GM21423 (cell line): ENCODE data around the gene MOGAT1.

Source experiments
- ATAC-seq: cut with Tn5 transposase; IDR thresholded peaks from one replicate; pipeline ENCODE4 v1.9.1; 2021; ENCODE audit warnings: mild to moderate bottlenecking, moderate library complexity; ENCODE audit not compliant: unreplicated experiment

The MOGAT1 gene, protein sequence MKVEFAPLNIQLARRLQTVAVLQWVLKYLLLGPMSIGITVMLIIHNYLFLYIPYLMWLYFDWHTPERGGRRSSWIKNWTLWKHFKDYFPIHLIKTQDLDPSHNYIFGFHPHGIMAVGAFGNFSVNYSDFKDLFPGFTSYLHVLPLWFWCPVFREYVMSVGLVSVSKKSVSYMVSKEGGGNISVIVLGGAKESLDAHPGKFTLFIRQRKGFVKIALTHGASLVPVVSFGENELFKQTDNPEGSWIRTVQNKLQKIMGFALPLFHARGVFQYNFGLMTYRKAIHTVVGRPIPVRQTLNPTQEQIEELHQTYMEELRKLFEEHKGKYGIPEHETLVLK

DNA sequence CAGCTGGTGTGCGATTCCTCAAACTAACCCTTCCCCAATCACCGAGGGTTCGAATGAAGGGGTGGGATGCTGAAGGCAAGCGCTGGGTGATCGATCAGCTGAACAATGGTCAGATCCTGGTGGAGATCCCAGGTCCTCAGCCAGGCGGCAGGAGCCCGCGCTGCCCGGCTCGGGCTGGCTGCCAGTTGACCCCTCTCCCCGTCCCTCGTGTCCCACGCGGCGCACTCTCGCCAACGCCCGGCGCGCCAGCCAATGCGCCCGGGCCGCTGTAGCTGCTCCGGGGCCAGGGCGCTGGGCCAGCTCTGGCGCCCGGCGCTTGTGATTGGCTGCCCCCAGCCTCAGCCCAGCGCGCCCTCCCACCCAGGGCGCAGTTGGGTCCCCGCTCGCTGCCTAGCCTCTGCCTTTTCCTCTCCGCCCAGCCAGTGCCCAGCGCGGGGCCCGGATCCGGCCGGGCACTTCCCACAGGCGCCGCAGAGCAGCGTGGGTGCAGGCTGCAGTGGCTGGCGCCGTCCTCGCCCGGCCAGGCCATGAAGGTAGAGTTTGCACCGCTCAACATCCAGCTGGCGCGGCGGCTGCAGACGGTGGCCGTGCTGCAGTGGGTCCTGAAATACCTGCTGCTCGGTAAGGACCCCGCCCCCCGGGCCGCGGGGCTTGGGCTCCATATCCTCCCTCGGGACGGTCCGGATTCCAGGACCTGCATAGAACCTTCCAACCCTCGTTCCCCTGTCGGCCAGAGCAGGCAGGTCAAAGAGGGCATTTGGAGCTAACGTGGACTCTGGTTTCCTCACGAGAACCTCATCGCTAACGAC is at the start of gene MOGAT1:
Gene MOGAT1, plus strand, starts transcription at position 400 of the 809 bp plus-strand sequence. Its CDS starts 128 bp downstream, at position 528.
- ATAC-seq: no peak

- no peak for ATAC-seq
These were observed 49.6 kb upstream of the MOGAT1 start for GRCh38 chr2:222621893-222622292.

DNA sequence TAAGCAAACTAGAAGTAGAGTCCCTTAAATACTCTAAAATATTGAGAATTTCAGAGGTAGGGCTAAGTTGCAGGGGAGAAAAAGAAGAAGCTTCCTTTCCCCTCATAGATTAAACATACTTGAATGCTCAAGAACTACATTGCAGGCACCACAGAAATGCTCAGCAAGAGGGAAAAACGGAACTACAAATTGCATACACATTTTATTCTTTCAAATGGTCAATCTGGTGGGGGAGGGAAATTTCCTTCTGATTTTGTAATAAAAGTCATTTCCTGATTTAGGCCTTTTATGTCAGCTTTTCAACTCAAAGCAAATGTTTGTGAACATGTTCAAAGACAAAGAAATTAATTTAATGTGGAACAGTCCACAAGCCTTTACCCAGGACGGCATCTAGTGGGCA is 48.5 kb upstream of the MOGAT1 start:
- no peak for ATAC-seq

- no peak for ATAC-seq
These were observed 47.6 kb upstream of the MOGAT1 start for GRCh38 chr2:222623756-222624309.

DNA sequence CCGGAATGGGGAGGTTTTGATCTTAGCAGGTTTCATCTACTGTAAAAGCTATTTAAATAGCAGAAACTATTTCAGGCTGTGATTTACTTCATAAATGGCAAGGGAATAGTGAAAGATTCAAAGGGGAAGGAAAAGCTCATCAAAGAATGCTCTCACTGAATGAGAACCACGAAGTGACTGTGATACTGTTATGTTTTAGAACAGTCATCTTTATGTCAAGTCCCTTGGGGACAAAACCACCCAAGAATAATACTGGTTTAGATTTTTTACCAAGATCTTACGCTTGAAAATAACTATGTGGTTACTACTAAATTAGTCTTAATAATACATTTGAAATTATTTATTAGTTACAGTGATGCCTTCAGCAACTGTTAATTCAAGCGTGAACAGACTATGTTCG is 43.7 kb upstream of the MOGAT1 start:
- ATAC-seq: no peak

DNA sequence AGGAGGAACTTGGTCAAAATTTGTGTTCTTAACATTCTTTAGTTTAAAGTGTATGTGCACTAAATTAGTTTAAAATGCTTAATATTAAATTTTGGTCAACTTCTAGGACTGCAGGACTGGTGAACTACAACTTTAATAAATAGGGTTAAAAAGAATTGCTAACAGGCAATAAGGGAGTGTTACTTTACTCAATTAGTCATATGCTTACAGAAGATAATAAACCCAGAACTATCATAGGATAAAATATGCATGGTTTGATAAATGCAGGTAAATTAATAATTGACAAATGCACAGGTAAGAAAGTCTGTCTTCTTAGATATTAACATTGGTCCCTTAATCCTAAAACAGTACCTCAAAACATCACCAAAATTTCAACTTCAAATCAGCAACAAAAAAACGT is 36.2 kb upstream of the MOGAT1 start:
- ATAC-seq: no peak

DNA sequence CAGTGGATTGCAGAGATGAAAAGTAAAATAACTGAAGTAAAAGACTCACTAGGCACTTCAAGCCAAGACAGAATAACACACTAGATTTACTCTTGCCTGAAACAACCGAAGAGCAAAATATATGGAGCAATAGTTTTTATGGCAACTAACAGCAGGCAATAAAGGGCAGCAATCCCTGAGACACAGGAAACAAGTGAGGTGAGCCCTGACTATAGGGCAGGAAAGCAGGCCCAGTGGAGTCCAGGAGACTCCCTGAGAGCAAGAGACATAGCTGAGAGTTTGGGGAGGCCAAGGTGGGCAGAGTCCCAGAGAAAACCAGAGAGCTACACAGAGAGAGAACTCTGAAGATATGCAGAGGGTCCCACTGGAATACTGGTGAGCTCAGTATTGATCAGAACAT is 34.4 kb upstream of the MOGAT1 start:
- no peak for ATAC-seq

DNA sequence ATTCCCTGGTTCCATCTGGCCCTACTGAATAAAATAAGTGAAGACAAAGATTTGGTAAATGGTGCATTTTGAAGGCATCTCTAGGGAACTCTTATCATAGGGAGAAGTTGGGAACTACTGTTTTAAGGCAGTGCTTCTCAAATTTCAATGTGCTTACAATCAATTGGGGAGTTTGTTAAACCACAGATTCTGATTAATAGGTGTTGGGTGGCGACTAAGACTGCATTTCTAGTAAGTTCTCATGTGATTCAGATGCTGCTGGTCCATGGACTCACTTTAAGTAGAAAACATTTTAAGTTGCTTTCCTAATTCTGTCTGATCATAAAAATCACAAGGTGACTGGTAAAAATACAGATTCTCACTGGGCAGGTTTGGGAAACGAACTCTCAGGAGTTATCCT is 30.1 kb upstream of the MOGAT1 start:
- ATAC-seq: no peak

- no peak for ATAC-seq
These were observed 28.3 kb upstream of the MOGAT1 start for GRCh38 chr2:222643134-222643533.

DNA sequence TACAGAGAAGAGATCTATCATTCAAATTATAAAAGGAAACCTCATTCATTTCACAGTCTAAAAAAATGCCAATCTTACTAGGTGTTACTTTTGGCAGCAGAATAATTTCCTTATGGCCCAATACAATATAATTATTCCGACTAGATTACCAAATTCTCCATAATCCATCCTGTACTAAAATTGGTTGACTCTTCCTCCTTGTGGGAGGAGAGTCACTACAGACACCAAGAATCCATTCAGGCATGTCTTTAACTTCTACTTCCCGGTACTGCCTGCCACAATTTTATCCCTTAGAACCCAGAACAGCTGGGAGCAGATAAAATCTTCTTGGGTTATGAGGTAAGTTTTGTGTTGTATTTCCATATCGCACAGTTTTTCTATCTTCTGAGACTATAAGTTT is 25.4 kb upstream of the MOGAT1 start:
- ATAC-seq: no peak

- ATAC-seq: no peak
These were observed 21.7 kb upstream of the MOGAT1 start for GRCh38 chr2:222649801-222650200.

GRCh38 chr2:222651718-222652418 is 19.6 kb upstream of the MOGAT1 start:
- ATAC-seq: no peak

DNA sequence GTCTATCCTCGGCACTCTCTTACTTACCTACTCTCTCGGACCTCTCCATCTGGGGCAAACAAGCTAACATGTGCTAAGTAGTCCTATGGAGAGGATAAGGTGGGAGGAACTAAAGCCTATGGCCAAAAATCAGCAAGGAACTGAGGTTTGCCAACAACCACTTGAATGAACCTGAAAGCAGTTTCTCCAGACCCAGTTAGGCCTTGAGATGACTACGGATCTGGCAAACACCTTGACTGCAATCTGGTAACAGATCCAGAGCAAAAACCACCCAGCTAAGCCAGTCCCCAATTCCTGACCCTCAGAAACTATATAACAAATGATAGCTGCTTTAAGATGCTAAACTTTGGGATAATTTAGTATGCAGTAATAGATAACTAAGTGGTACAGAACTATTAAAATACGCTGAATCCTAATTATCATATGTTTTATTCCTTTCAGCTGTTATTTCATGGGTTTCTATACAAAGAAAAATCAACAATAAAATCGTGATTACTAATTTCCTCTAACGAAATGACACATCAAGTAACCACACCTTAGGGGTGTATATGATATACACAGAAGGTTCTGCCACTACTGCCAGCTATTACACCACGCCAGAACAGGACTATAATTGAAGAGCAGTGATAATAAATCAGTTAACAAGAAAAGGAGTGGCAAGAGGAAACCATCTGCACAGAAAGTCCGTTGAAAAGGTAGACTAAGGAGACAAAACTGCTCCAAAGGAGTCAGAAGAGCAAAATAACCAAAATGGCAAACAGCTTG is 18.8 kb upstream of the MOGAT1 start:
- ATAC-seq: no peak

DNA sequence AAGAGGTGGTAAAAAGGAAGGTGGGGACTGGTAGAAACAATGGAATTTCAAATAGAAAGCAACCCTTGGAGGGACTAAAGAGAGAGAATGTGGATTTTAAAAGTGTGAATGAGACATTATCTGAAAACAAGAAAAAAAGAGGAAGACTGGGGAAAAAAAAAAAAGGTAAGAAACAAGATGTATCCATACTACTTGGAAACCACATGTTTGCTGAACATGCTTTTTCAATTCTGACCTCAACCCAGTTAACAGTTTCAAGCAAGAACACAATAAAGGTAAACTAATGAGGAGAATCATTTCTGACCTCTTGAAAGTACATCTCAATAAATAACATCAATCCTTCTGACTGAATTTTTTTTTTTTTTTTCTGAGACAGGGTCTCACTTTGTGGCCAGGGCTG is 18.2 kb upstream of the MOGAT1 start:
- no peak for ATAC-seq

DNA sequence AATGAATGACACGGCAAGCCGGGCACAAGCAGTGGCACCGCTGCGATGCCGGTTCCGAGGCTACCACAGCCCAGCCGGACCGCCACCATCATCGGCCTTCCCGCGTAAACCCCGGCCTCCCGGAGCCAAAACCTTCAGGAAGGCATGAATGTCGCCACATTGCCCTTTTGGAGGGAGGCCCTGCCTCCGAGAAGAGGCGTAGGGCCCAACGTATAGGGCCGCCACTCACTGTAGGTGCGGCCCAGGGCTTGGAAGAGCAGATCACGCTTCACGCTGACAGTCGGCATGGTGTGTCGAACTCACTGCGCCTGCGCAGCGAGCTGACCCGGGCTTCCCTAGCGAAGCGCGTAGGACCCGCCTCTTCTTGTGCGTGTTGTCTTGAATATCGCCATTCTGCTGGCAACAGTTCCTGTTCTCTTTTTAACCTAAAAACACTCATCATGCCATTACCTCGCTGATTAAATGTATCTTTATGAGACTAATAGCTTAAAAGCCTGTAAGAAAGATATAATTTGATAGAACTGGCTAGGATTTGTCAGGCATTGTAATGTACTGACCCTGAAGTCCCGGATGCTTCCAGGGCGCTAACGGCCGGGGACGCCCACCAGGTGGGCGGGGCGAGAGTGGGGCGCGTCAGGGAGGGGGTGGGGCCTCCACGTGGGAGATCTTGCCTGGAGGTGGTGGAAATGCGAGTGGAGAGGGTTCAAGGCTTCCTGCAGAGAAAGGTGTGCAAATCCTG is 15.5 kb upstream of the MOGAT1 start, which contains the start of gene FARSB:
Gene FARSB, minus strand, starts transcription at position 306 of the 739 bp plus-strand sequence. Its CDS starts 19 bp downstream, at position 287.
- peak; percentile 90 for ATAC-seq

DNA sequence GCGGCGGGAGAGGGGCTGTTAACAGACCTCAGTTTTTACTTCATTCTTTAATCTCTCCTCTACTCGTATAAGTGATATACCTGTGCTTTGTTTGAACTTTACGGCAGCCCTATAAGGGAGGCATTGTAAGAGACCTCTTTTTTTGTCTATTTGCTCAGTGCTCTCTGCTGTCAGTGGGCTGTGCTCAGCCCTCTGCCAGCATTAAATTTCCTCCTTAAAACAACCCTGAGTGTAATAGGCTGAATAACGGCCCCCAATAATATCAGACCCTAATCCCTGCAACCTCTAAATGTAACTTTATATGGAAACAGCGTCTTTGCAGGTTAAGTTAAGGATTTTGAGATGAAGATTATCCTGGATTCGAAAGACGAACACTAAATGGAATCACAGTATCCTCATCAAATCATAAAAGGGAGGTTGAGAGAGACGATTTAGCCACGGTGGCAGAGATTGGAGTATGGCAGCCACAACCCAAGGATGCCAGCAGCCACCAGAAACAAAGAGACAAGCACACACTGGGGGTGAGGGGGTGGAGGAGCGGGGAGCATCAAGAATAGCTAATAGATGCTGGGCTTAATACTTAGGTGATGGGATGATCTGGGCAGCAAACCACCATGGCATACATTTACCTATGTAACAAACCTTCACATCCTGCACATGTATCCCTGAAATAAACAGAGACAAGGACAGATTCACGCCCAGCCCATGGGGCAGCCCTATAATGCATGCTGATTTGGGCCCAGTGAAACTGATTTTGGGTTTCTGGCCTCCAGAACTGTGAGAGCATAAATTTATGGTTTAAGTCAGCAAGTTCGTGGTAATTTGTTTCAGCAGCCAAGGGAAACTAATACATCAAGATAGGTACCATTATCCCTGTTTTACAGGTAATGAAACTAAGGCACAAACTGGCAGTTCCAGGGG is 14.7 kb upstream of the MOGAT1 start:
- ATAC-seq: peak; percentile 17

DNA sequence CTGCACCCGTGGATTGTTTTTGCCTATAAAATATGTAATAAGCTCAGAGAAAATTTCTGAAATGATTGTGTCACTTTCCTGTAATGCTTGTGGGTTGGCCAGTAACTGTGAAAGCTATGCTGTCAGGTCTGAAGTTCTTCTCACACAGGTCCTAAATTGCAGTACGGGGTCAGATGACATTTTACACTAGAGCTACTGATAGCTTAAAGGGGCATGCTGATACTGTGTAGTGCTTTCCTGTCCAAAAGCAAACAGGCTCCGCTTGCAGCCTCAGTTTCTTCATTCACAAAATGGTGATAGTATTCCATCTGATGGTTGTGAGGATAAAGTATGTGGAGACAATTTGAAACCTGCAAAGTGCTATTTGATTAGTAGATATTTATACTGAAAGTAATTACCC is 8.0 kb upstream of the MOGAT1 start:
- ATAC-seq: no peak

DNA sequence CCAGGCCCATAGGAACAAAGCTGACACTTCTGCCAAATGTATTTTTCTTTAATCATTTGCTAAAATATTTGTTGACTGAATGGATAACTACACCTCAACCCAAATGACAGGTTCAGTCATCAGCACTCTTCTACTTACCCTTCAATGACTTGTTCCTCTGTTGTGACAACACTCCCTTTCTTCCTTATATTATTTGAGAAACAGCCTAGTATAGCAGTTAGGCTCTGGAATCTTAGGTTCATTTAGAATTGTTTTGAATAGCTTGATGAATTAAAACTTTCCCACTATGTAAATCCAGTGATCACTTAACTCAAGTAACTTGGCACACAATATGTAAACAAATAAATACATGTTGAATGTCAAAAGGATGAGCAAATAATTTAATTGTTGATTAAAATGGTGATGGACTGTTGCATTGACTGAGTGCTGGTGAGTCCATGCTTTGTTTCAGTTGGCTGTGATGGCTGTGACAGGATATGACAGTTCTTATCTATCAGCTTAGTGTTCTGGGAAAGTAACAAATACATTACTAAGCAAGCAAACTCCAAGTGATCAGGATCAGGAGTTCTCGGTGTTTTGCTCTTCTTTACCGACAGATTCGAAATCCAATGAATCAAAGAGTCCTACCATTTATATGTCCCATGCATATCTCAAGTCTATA is 2.8 kb upstream of the MOGAT1 start:
- ATAC-seq: no peak
